GM23338 (cell line): Measurements from ENCODE around the gene IFNB1. TPM values are rescaled to one million over a fixed set of nuclear protein-coding genes. Genes with fewer than 3 reads are reported as not detected.

Experiments
- ATAC-seq: fragments of 200-7000 bp; cut with Tn5 transposase; 3 replicates; pipeline ENCODE4 v1.9.1; 2020
- DNase-seq: peaks from one replicate; pipeline ENCODE4 v3.0.0-alpha.2; 2015; ENCODE audit warnings: low spot score
- H2AFZ ChIP-seq: fragments of 200-600 bp; sonication (generic); 2 replicates; pipeline ENCODE4 v1.8.0; 2016; ENCODE audit warnings: antibody characterized with exemption, mild to moderate bottlenecking, moderate library complexity
- H3F3A ChIP-seq: fragments of 200-600 bp; sonication (generic); replicated peaks from 2 replicates; pipeline ENCODE4 v1.8.0; 2017; ENCODE audit warnings: antibody characterized with exemption, mixed run types, low read depth
- H3K27ac ChIP-seq: fragments of 200-600 bp; sonication (generic); 2 replicates; pipeline ENCODE4 v1.6.1; 2016; ENCODE audit warnings: low read depth
- H3K27me3 ChIP-seq: fragments of 200-600 bp; sonication (generic); 2 replicates; pipeline ENCODE4 v1.8.0; 2016; ENCODE audit warnings: mild to moderate bottlenecking, mixed run types, moderate library complexity; ENCODE audit not compliant: insufficient read depth
- H3K36me3 ChIP-seq: fragments of 200-600 bp; sonication (generic); 2 replicates; pipeline ENCODE4 v1.8.0; 2016; ENCODE audit warnings: mild to moderate bottlenecking; ENCODE audit not compliant: insufficient read depth
- H3K4me1 ChIP-seq: fragments of 200-600 bp; sonication (generic); 2 replicates; pipeline ENCODE4 v1.8.0; 2016; ENCODE audit warnings: mild to moderate bottlenecking, moderate library complexity; ENCODE audit not compliant: insufficient read depth
- H3K4me2 ChIP-seq: fragments of 200-600 bp; sonication (generic); 2 replicates; pipeline ENCODE4 v1.7.1; 2017; ENCODE audit warnings: mixed run types
- H3K4me3 ChIP-seq: fragments of 200-600 bp; sonication (generic); 2 replicates; pipeline ENCODE4 v1.6.1; 2016; ENCODE audit warnings: mixed run types
- H3K79me2 ChIP-seq: fragments of 200-600 bp; sonication (generic); replicated peaks from 2 replicates; pipeline ENCODE4 v1.8.0; 2017; ENCODE audit warnings: mild to moderate bottlenecking; ENCODE audit not compliant: insufficient read depth
- H3K9me2 ChIP-seq: fragments of 200-600 bp; sonication (generic); 2 replicates; pipeline ENCODE4 v1.8.0; 2017; ENCODE audit not compliant: insufficient read depth
- H4K20me1 ChIP-seq: fragments of 200-600 bp; sonication (generic); replicated peaks from 2 replicates; pipeline ENCODE4 v1.8.0; 2017; ENCODE audit warnings: mild to moderate bottlenecking; ENCODE audit not compliant: insufficient read depth
- H3K27ac Mint-ChIP-seq: 2 replicates; pipeline ENCODE4 v1.8.0; 2020; ENCODE audit warnings: inconsistent platforms, mild to moderate bottlenecking, moderate library complexity, mixed read lengths
- H3K27me3 Mint-ChIP-seq: 3 replicates; pipeline ENCODE4 v1.8.0; 2022; ENCODE audit warnings: low read depth, mild to moderate bottlenecking, moderate library complexity, mixed read lengths, inconsistent platforms; ENCODE audit not compliant: insufficient read depth, poor library complexity
- H3K36me3 Mint-ChIP-seq: 3 replicates; pipeline ENCODE4 v1.8.0; 2021; ENCODE audit warnings: low read depth, mild to moderate bottlenecking, inconsistent platforms, moderate library complexity, mixed read lengths
- H3K4me1 Mint-ChIP-seq: 3 replicates; pipeline ENCODE4 v1.8.0; 2020; ENCODE audit warnings: mild to moderate bottlenecking, inconsistent platforms, mixed read lengths
- H3K4me3 Mint-ChIP-seq: 3 replicates; pipeline ENCODE4 v1.8.0; 2021; ENCODE audit warnings: moderate library complexity, mild to moderate bottlenecking, inconsistent platforms, mixed read lengths
- H3K9me3 Mint-ChIP-seq: 3 replicates; pipeline ENCODE4 v1.8.0; 2020; ENCODE audit warnings: moderate library complexity, mild to moderate bottlenecking, inconsistent platforms, mixed read lengths
- CREB1 ChIP-seq: fragments of 250-450 bp; sonication (Bioruptor Pico); IDR thresholded peaks from 2 replicates; pipeline ENCODE4 v1.5.0; 2020; ENCODE audit warnings: low read depth, mild to moderate bottlenecking, moderate library complexity
- CTCF ChIP-seq, 2 experiments: fragments of 200-600 bp in 1 of 2; sonication (generic) in 1 of 2; conservative IDR thresholded peaks; 2 replicates each; pipeline versions ENCODE4 v1.5.1 to v1.6.1; 2016 to 2017; ENCODE audit warnings: antibody characterized with exemption in 2 of 2, low read depth in 2 of 2, mild to moderate bottlenecking in 2 of 2, moderate library complexity in 1 of 2
- EZH2 ChIP-seq: fragments of 200-600 bp; sonication (generic); IDR thresholded peaks from one replicate; pipeline ENCODE4 v1.8.0; 2017; ENCODE audit warnings: antibody characterized with exemption, mild to moderate bottlenecking, low read depth; ENCODE audit not compliant: unreplicated experiment
- EZH2phosphoT487 ChIP-seq: fragments of 200-600 bp; sonication (generic); IDR thresholded peaks from one replicate; pipeline ENCODE4 v1.8.1; 2018; ENCODE audit warnings: antibody characterized with exemption; ENCODE audit not compliant: unreplicated experiment
- JUNB ChIP-seq: IDR thresholded peaks from one replicate; pipeline ENCODE4 v1.6.1; 2016; ENCODE audit warnings: antibody characterized with exemption; ENCODE audit not compliant: unreplicated experiment
- POLR2AphosphoS5 ChIP-seq: IDR thresholded peaks from 2 replicates; pipeline ENCODE4 v1.6.1; 2016; ENCODE audit warnings: antibody characterized with exemption, low read depth
- REST ChIP-seq: IDR thresholded peaks from one replicate; pipeline ENCODE4 v1.6.1; 2018; ENCODE audit warnings: antibody characterized with exemption; ENCODE audit not compliant: unreplicated experiment
- STAT1 ChIP-seq: IDR thresholded peaks from one replicate; pipeline ENCODE4 v1.6.1; 2016; ENCODE audit warnings: antibody characterized with exemption; ENCODE audit not compliant: unreplicated experiment
- ZNF331 ChIP-seq: fragments of 250-450 bp; sonication (Bioruptor Pico); IDR thresholded peaks from 2 replicates; pipeline ENCODE4 v1.5.0; 2020; ENCODE audit warnings: low read depth, mild to moderate bottlenecking, moderate library complexity
- polyA plus RNA-seq: library from polyadenylated mRNA; unstranded; fragments of >200 nt; fragmentation: Nextera tagmentation; extraction: Ambion mirVana; gene quantifications from 2 replicates; pipeline ENCODE4 v1.2.1, GENCODE V29; 2016
- total RNA-seq: library from RNA; depleted of rRNA; stranded (reverse); fragments of >200 nt; shearing (Covaris generic); gene quantifications from 2 replicates; pipeline ENCODE4 v1.2.3, GENCODE V29; 2014

IFNB1 gene
- total and polyA plus RNA-seq, 2 experiments from 2014 or later: not detected

DNA sequence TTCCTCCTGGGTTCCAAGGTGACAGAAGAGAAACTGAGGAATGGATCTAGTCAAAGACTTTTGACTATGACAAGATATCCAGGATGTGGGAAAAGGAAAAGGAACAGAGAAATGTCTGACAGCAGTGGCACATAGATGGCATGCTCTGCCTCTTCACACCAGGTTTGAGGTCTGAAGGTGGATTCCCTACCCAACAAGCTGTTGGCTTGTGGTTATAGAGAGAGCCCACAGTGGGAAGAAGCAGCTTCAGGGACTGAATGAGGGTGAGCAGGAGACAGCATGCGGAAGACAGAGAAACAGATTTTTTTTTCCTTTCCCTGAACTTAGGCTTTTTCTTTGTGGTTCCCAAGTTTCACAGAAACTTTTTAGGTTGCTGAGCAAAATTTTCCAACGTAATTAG, 43.3 kb upstream of the IFNB1 start:
- no peaks in the 10 kb centered on the region for H3K4me1 ChIP-seq
- H3K27ac ChIP-seq: no peak overlapping the region
- no peak overlapping the region for H3K4me2 ChIP-seq
- no peaks in the 10 kb centered on the region for H4K20me1 ChIP-seq
- H3K9me2 ChIP-seq: no peaks in the 10 kb centered on the region
- Mint-ChIP-seq H3K36me3 (no peaks in the 10 kb centered on the region), H3K4me1 (no peaks in the 10 kb centered on the region), H3K9me3 (no peaks in the 10 kb centered on the region), H3K4me3 (no peak overlapping the region), H3K27me3 (no peaks in the 10 kb centered on the region), H3K27ac (no peak overlapping the region)
- no peaks in the 10 kb centered on the region for H3K27me3 ChIP-seq
- no peaks in the 10 kb centered on the region for H3F3A ChIP-seq
- H3K79me2 ChIP-seq: no peaks in the 10 kb centered on the region
- TF ChIP-seq REST: no peak
- TF ChIP-seq POLR2AphosphoS5: no peak
- TF ChIP-seq STAT1: no peak
- no peak for TF ChIP-seq EZH2
- TF ChIP-seq ZNF331 (CRISPR knock-in tag): no peak
- no peak for TF ChIP-seq EZH2phosphoT487
- no peak for TF ChIP-seq JUNB
- H3K36me3 ChIP-seq: no peaks in the 10 kb centered on the region
- no peak overlapping the region for H2AFZ ChIP-seq
- ATAC-seq: no peak
- no peak for DNase-seq
- no peak overlapping the region for H3K4me3 ChIP-seq

- no peak for ATAC-seq
- no peak overlapping the region; the same call in 1 of the 2 replicates for H3K27ac Mint-ChIP-seq
- H3F3A ChIP-seq: no peaks in the 10 kb centered on the region
- no peaks in the 10 kb centered on the region for H3K4me1 ChIP-seq
- no peak for TF ChIP-seq CTCF (conservative IDR thresholded peaks at IDR 0.05; ENCODE audit: low read depth in 2 of 2)
- no peak for TF ChIP-seq POLR2AphosphoS5
- no peak for TF ChIP-seq STAT1
- TF ChIP-seq CREB1: no peak
- H3K4me3 Mint-ChIP-seq: no peak overlapping the region
- H3K27me3 ChIP-seq: no peaks in the 10 kb centered on the region
- no peaks in the 10 kb centered on the region for H3K79me2 ChIP-seq
- no peaks in the 10 kb centered on the region for H3K27me3 Mint-ChIP-seq
- H3K4me1 Mint-ChIP-seq: no peaks in the 10 kb centered on the region
- H3K9me2 ChIP-seq: no peaks in the 10 kb centered on the region
- H3K4me2 ChIP-seq: no peak overlapping the region
- no peaks in the 10 kb centered on the region for H3K9me3 Mint-ChIP-seq
- H2AFZ ChIP-seq: peak overlapping the region; percentile 16; the same call in 1 of the 2 replicates
- H3K27ac ChIP-seq: no peak overlapping the region
- H4K20me1 ChIP-seq: no peaks in the 10 kb centered on the region
- H3K36me3 Mint-ChIP-seq: no peaks in the 10 kb centered on the region
- no peaks in the 10 kb centered on the region for H3K36me3 ChIP-seq
- no peak for DNase-seq
- no peak overlapping the region for H3K4me3 ChIP-seq
These were observed 41.5 kb upstream of the IFNB1 start for GRCh38 chr9:21119093-21119770.
